GM10248 (cell line): ENCODE data around the gene CRIM1.

ENCODE experiments used
- CTCF ChIA-PET: fragments of 300-600 bp; sonication (Branson Sonifier 250); formaldehyde crosslinking; extraction: SDS; loops from one replicate; lab custom pipeline; 2021; ENCODE audit warnings: antibody characterized with exemption; lab: Yijun Ruan, JAX
- POLR2A ChIA-PET: fragments of 350-650 bp; sonication (Branson Sonifier 250); formaldehyde crosslinking; extraction: SDS; loops from one replicate; lab custom pipeline; 2020; ENCODE audit warnings: antibody characterized with exemption; lab: Yijun Ruan, JAX
- DNase-seq: peaks from one replicate; pipeline ENCODE4 v3.0.0; 2012; ENCODE audit errors: extremely low spot score
- CTCF ChIP-seq: IDR thresholded peaks from 2 replicates; pipeline ENCODE4 v1.5.1; 2012; ENCODE audit warnings: mild to moderate bottlenecking, low read depth; ENCODE audit errors: extremely low read depth, missing control alignments, control extremely low read depth

Gene CRIM1

DNA sequence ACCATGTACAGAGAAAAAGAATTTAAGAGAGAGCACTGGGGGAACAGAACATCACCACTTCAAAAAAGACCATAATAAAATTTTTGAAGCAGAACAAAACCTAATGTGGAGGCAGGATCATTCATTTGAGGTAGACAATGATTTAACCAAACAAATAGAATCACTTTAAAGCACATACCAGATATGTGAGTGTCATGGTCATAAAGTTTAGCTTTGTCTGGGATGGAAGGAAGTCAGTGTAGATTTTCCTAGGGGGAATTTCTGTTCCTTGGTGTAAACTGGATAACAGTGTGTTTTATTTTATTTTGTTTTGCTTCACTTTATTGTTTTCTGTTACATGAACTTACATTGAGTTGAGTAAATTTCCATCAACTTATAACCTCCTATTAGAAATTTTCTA lies 120.8 kb downstream of the CRIM1 start:
- no peak for DNase-seq
- no peak for TF ChIP-seq CTCF
- POLR2A ChIA-PET: no interaction called here
- CTCF ChIA-PET: interaction anchor here (1.0 kb wide), 1 partner anchor 104 kb away, joined by 3 read pairs; no protein-coding TSS in a partner anchor

- ChIA-PET CTCF (interaction anchor here (1.0 kb wide), 1 partner anchor 104 kb away, joined by 3 read pairs; no protein-coding TSS in a partner anchor), POLR2A (no interaction called here)
- DNase-seq: no peak
- TF ChIP-seq CTCF: no peak
Observed at GRCh38 chr2:36477315-36477714, 121.7 kb downstream of the CRIM1 start.

GRCh38 chr2:36477746-36478145 lies 122.2 kb downstream of the CRIM1 start:
- CTCF ChIA-PET: no interaction called here
- TF ChIP-seq CTCF: no peak

DNA sequence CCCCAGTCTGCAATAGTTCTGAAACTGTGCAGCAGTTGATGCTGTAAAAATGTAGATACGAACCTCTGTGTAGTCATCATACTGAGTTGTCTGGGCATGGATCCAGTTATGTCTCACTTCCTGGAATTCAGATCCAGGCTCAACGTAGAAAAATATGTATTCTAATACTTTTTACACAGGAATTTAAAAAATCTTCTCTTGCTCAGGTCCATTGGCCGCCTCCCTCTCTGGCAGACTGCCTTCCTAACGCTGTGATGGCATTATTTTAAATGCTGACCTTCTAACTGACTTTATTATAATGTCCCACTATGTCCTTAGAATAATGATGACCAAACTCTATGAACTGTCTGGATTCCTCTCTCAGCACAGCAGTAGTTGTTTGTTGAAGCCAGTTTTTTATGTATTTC lies 122.8 kb downstream of the CRIM1 start:
- no peak for DNase-seq
- no peak for TF ChIP-seq CTCF
- CTCF ChIA-PET: interaction anchor here (1.5 kb wide), 1 partner anchor 8 kb away, joined by 4 read pairs; no protein-coding TSS in a partner anchor
- POLR2A ChIA-PET: no interaction called here

More at GRCh38 chr2:36477746-36478145, 122.2 kb downstream of the CRIM1 start:
- no peak for DNase-seq
- POLR2A ChIA-PET: no interaction called here

GRCh38 chr2:36478999-36479398 lies 123.4 kb downstream of the CRIM1 start:
- TF ChIP-seq CTCF: no peak
- ChIA-PET POLR2A (no interaction called here), CTCF (interaction anchor here (1.5 kb wide), 1 partner anchor 9 kb away, joined by 4 read pairs; no protein-coding TSS in a partner anchor)
- DNase-seq: no peak

DNA sequence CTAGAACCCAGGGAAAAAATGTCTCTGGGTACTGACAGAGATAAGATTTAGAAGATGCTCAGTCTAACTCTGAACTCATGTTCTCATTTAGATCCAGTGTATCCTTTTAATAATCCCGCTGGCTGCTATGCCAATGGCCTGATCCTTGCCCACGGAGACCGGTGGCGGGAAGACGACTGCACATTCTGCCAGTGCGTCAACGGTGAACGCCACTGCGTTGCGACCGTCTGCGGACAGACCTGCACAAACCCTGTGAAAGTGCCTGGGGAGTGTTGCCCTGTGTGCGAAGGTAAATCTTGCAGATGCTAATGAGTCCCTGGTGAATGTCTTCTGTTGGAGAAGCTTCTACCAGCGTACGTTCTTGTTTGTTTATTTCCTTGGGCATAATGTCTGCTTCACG lies 123.8 kb downstream of the CRIM1 start:
- TF ChIP-seq CTCF: no peak
- ChIA-PET CTCF (interaction anchor here (1.4 to 1.5 kb wide), 3 partner anchors 9 to 20 kb away, joined by 3 to 5 read pairs (median 4); no protein-coding TSS in a partner anchor), POLR2A (no interaction called here)

DNA sequence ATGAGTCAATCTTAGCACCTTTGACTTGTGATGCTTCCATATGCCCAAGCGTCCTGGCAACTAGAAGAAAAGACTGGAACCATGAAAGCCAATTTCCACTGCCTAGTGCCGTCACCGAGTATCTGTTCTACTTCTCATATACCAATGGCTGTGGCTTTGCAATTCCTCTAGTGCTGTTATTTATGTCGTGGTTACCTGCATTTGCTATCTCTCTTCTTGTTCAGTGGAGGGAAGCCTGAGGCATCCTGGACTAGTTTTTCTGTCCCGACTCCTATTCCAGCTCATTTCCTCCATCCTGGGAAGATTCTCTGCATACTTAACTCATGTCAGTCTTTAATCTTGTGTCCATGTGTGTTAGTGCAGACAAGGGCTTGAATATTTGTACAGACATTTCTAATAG lies 124.5 kb downstream of the CRIM1 start:
- no peak for DNase-seq
- POLR2A ChIA-PET: no interaction called here
- CTCF ChIA-PET: interaction anchor here (1.4 to 1.5 kb wide), 2 partner anchors 14 to 20 kb away, joined by 3 to 5 read pairs; no protein-coding TSS in a partner anchor
- TF ChIP-seq CTCF: no peak

More for the DNA sequence above, 123.8 kb downstream of the CRIM1 start:
- no peak for DNase-seq
